GM12801 (cell line): ENCODE results near the gene SMC4.

Source experiments
- TF ChIP-seq, protein P1 (sequence below): IDR thresholded peaks from one replicate; pipeline ENCODE4 v1.5.1; 2011; ENCODE audit warnings: control low read depth; ENCODE audit not compliant: insufficient read length; ENCODE audit errors: extremely low read depth

The SMC4 gene

DNA sequence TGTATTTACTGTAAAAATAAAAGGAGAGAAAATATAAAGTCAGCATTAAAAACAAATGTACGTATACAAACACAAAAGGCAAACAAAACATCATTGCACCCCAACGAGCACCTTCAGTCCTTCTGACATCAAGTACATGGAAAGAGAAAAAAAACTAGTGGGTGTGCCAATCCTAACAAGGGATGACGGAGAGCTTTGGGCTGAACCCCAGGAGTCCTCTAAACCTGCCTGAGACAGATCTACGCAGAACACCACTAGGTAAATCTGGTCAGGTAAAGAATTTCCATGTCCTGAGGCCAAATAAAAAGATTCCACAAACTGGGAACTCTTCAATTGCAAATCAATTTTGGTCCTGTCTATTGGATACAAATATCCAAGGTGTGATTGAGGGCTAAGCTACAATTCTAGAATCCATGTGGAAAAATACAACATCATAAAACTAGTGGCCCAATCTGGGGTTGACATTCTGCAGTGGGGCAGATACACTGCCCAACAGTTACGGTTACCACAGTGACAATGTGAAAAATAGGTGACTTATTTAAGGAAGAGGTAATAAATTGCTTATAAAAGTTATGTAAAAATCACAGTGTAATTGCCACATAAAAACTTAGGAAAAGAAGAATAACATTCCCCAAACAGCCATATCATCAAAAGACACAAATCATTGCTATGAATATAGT is 14.7 kb upstream of the SMC4 start:
- TF ChIP-seq, protein P1, sequence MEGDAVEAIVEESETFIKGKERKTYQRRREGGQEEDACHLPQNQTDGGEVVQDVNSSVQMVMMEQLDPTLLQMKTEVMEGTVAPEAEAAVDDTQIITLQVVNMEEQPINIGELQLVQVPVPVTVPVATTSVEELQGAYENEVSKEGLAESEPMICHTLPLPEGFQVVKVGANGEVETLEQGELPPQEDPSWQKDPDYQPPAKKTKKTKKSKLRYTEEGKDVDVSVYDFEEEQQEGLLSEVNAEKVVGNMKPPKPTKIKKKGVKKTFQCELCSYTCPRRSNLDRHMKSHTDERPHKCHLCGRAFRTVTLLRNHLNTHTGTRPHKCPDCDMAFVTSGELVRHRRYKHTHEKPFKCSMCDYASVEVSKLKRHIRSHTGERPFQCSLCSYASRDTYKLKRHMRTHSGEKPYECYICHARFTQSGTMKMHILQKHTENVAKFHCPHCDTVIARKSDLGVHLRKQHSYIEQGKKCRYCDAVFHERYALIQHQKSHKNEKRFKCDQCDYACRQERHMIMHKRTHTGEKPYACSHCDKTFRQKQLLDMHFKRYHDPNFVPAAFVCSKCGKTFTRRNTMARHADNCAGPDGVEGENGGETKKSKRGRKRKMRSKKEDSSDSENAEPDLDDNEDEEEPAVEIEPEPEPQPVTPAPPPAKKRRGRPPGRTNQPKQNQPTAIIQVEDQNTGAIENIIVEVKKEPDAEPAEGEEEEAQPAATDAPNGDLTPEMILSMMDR, result no peak

DNA sequence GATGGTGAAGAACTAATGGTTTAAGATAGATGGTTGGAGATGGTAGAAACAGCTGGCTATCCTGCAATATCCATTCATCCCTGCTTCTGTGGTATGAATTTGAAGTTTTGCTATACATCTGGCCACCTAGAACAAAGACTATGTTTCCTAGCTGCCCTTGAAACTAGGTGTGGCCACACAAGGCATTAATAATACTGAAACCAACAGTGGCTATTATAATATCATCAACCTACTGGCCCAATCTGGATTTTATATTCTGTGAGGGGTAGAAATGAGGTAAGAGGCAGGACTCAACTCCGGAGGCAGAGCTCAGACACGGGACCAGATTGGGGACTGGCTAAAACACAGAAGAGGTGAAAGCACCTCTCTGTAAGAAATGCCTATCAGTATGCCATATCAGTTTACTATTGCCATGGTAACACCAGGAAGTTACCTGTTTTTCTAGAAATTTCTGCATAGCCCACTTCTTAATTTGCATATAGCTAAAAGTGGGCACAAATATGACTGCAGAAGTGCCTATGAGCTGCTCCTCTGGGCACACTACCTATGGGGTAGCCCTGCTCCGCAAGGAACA is 8.8 kb upstream of the SMC4 start:
- TF ChIP-seq, protein P1, result no peak

DNA sequence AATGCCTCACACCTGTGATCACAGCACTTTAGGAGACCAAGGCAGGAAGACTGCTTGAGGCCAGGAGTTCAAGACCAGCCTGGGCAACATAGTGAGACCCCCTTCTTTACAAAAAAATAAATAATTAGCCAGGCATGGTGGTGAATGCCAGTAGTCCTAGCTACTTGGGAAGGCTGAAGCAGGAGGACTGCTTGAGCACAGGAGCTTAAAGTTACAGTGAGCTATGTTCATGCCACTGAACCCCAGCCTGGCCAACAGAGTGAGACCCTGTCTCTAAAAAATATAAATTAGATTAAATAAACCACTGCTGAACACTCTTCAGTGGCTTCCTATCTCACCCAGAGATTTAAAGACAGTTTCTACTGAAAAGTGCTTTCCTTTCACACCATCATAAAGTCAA is 6.7 kb upstream of the SMC4 start:
- TF ChIP-seq, protein P1, result no peak

DNA sequence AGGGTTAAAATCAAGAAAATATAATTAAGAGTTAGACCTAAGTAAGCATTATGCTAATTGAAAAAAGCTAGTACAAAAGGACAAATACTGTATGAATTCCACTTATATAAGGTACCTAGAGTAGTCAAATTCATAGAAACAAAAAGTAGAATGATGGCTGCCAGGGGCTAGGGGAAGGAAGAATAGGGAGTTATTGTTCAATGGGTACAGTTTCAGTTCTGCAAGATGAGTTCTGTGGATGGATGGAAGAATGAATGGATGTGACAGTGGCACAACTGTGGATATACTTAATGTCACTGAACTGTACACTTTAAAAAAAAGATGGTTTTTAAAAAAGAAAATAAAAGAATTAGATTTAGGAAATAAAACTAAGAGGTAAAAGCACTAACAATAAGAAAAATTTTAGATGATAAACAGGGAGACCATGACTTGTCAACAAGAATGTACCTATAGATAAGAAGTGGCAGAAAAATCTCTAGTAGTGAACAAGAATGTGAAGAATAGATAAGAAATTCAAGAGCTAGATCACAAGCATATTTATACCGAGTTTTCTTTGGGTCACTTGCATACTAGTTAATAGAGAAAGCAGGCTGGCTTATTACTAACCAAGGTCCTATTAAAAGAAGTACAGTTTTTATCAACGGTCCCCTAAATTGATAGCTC is 6.0 kb upstream of the SMC4 start:
- TF ChIP-seq, protein P1, result no peak

DNA sequence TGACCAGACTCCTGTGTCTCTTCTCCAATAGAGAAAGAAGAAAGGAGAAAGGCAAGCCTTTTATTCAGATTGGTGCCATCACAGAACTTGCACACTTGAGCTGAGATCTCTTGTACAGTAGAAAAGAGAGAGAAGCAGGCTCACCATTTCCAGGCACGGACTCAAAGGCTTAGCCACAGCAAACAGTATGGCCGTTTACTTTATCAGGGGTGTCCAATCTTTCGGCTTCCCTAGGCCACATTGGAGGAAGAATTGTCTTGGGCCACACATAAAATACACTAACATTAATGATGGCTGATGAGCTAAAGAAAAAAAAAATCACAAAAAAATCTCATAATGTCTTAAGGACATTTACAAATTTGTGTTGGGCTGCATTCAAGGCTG is 5.4 kb upstream of the SMC4 start:
- TF ChIP-seq, protein P1, result no peak

DNA sequence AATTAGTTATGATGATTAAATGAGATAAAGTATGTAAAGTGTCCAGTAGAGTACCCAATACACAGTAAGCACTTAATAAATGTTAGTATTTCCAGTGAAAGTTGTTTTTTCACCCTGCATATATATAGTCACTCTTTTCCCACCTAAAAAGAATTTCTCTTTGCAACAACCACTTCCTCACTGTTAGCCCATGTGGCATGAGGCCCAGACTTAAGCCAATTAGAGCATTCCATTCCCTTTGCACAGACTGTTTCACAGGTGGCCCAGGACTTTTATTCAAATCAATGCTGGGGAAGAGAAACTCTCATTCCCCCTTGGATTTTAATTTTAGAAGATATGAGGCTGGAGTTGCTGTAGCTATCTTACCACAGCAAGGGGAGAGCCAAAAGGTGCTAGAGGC is 4.2 kb upstream of the SMC4 start:
- TF ChIP-seq, protein P1, result no peak

DNA sequence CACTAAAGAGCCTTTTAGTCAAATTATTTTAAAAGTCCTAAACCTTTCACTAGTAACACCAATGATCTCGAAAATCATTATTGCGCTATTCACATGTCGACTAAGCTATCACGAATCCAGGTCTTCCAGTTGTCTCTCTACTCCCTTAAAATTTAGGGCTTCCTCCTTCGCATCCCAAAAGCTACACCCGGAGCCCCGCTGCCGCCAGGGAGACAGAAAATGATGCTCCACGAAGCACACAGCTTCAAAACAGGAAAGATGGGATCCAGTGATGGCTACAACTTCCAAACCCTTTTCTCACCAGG is 678 bp upstream of the SMC4 start:
- TF ChIP-seq, protein P1, result no peak
